GM12865 (cell line): Measurements from ENCODE around the gene CAPN3.
"Not testable (repeated sequence)": the region's sequence is repeated elsewhere in the genome, so short reads cannot be mapped to it uniquely, and the experiment has no call there.

Experiments used
- DNase-seq: peaks from one replicate; pipeline ENCODE4 v3.0.0; 2010; ENCODE audit warnings: low read depth
- H3K4me3 ChIP-seq: 2 replicates; pipeline ENCODE4 v1.5.1; 2011; ENCODE audit warnings: mild to moderate bottlenecking, low read depth, low read length, control low read depth
- TF ChIP-seq, protein P1 (sequence below): IDR thresholded peaks from 2 replicates; pipeline ENCODE4 v1.5.1; 2011; ENCODE audit warnings: low read length, control low read depth, low read depth, inconsistent platforms; ENCODE audit not compliant: insufficient read depth; ENCODE audit errors: missing control alignments

The CAPN3 gene

DNA sequence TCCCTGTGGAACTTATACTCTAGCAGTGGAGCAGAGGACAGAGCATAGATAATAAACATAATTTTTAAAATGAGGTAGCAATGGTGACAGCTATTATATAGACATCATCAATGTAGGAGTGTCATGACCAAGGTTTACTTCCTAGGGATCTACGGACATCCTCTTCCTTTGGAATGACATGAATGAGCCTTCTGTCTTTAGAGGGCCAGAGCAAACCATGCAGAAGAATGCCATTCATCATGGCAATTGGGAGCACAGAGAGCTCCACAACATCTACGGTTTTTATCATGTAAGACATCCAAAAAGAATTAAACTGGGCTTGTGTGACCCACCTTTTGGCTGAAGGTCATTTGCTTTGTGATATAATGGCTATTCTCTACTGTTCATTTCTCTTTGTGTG, 30.1 kb upstream of the CAPN3 start:
- H3K4me3 ChIP-seq: no peak overlapping the region
- TF ChIP-seq, protein P1, sequence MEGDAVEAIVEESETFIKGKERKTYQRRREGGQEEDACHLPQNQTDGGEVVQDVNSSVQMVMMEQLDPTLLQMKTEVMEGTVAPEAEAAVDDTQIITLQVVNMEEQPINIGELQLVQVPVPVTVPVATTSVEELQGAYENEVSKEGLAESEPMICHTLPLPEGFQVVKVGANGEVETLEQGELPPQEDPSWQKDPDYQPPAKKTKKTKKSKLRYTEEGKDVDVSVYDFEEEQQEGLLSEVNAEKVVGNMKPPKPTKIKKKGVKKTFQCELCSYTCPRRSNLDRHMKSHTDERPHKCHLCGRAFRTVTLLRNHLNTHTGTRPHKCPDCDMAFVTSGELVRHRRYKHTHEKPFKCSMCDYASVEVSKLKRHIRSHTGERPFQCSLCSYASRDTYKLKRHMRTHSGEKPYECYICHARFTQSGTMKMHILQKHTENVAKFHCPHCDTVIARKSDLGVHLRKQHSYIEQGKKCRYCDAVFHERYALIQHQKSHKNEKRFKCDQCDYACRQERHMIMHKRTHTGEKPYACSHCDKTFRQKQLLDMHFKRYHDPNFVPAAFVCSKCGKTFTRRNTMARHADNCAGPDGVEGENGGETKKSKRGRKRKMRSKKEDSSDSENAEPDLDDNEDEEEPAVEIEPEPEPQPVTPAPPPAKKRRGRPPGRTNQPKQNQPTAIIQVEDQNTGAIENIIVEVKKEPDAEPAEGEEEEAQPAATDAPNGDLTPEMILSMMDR: no peak
- no peak for DNase-seq

DNA sequence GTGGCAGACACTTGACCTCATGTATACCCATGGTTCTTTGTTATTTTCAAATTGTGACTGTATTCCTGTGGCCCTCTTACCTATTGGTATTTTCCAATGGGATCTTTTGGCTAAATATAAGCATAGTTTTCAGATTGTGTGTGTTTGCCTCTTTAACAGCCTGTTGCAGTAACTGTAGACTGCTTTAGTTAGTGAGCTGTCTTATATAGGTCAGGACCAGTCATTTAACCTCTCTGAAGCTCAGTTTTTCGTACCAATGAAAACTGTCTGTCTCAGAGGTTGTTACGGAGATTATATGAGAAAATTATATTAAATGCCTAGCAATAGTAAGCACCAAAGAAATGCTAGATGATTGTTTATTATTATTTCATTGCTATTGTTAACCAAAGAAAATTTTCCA, 29.3 kb upstream of the CAPN3 start:
- TF ChIP-seq, protein P1: no peak
- no peak for DNase-seq
- H3K4me3 ChIP-seq: no peak overlapping the region

GRCh38 chr15:42331235-42331634, 28.1 kb upstream of the CAPN3 start:
- TF ChIP-seq, protein P1: no peak
- no peak for DNase-seq
- no peak overlapping the region for H3K4me3 ChIP-seq

DNA sequence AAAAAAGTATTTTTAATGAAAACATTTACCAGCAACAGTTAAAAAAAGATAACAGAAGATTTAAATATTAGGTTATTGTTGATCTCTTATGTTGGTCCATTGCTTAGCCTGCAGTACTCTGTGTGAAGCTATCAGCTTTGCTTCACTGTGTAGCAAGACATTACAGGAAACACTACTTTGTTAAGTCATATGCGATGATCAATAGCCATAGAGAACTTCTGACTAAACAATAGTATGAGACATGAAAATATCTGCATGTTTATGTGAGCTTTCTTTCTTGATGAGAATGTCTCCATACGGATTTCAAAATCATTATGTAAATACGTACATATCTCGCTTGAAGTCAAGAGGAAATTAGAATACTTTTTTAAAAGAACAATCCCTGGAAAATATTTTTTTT, 27.0 kb upstream of the CAPN3 start:
- no peak overlapping the region for H3K4me3 ChIP-seq
- DNase-seq: no peak

DNA sequence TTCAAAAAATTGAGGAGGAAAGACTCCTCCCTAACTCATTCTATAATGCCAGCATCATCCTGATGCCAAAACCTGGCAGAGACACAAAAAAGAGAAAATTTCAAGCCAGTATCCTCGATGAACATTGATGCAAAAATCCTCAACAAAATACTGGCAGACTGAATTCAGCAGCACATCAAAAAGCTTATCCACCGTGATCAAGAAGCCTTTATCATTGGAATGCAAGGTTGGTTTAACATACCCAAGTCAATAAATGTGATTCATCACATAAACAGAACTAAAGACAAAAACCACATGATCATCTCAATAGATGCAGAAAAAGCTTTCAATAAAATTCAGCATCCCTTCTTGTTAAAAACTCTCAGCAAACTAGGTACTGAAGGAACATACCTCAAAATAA, 24.2 kb upstream of the CAPN3 start:
- no peak overlapping the region for H3K4me3 ChIP-seq
- no peak for DNase-seq
- TF ChIP-seq, protein P1: no peak

More for the DNA sequence above, 27.0 kb upstream of the CAPN3 start:
- TF ChIP-seq, protein P1: no peak

DNA sequence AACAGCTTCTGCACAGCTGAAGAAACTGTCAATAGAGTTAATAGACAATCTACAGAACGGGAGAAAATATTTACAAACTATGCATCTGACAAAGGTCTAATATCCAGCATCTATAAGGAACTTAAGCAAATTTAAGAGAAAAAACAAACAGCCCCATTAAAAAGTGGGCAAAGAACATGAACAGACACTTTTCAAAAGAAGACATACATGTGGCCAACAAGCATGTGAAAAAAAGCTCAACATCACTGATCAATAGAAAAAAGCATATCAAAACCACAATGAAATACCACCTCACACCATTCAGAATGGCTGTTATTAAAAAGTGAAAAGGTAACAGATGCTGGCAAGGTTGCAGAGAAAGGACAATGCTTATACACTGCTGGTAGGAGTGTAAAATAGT, 22.7 kb upstream of the CAPN3 start:
- not testable (repeated sequence) for H3K4me3 ChIP-seq, DNase-seq

DNA sequence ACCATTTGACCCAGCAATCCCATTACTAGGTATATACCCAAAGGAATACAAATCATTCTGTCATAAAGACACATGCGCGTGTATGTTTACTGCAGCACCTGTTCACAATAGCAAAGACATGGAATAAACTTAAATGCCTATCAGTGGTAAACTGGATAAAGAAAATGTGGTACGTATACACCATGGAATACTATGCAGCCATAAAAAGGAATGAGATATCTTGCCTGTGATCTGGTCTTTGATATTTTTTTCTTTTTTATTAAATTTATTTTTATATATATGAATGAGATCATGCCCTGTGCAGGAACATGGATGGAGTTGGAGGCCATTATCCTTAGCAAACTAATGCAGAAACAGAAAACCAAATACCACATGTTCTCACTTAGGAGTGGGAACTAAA, 22.2 kb upstream of the CAPN3 start:
- H3K4me3 ChIP-seq, DNase-seq: not testable (repeated sequence)

- no peak for DNase-seq
- H3K4me3 ChIP-seq: no peak overlapping the region
- TF ChIP-seq, protein P1: no peak
Observed at GRCh38 chr15:42338500-42338899, 20.8 kb upstream of the CAPN3 start.
